ENCODE measurements around the gene VSTM4.

Gene VSTM4

DNA sequence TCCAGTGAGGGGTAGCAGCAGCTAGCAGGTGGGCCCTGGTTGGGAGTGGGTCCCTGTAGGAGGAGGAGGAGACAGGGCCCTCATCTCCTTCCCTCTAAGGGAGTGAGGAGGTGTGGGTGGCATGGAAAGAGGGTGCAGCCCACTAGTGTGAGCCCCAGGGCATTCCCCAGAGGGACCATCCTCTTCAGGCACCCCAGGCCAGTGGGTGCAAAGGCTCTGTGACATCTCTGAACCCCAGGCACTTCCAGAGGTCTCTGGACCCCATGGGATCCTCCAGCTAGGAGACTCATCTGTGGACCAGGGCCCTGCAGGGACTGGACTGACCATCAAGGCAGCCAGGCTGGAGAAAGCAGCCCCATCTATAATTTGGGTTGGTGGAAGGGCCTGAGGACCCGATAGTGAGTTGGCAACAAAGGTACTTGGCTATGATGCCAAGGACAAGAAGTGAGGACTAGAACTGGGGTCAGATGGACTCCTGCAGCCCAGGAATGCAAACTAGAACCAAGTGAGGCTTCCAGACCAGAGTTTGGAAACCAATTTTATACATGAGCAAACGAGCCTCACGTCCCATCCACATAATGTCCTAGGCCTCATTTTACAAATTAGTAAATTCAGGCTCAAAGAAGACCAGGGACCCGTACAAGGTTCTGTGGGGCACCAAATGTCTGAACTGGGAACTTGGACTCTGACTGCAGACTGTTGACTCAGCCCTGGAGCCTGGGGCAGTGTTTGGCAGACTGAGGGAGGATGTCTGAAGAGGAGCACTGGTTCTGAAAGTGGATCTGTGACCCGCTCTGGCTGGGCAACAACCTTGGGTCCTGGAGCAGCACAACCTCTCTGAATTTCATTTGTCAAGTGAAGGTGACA is 1.4 kb upstream of the VSTM4 start:
- DNase-seq (ENCODE audit: low read depth) = peak; percentile 6

DNA sequence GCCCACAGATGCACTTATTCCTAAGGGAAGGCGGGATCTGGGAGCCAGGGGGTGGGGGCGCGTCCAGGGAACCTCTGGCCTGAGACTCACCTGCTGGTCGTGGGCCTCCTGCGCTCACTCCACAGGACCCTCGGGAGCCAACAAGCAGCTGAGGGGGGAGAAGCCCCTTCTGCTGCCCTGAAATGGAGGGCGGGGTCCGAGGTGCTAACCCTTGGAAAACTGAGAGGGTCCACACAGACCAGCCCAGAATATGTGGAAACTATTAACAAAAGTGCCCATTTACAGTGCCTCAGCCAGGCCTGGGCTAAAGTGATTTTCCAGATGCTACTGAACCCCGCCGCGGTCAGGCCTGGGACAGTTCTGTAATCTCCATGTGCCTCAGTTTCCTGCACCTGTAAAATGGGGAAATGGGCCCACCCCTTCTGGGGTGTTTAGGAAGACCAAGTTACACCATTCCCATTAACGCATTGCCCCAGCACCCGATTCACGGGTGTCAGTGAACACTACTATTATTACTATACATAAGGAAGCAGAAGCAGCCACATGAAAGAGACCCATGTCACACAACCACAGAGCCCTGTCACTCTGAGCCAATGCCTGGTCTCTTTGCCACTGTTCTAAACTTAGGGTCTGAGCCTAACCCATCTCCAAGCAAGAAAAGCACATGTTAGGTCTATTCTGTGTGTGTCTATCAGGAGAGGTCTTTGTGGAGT is 630 bp upstream of the VSTM4 start:
- DNase-seq (ENCODE audit: low read depth) = no peak

DNA sequence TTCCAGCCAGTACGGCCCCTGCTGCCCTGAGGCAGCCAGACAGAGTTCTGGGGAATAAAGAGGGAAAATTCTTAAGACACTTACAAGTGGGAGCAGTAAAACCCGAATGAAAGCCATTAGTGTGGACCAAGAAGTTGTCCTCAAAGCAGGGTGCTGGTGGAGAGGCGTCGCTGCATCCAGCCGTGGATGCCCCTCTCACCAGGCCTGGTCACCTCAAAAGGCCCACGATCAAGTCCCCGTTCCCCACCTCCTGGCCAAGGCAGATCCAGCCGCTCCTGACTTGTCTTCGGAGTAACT is 656 bp downstream of the VSTM4 start:
- no peak for DNase-seq (ENCODE audit: low read depth)

DNA sequence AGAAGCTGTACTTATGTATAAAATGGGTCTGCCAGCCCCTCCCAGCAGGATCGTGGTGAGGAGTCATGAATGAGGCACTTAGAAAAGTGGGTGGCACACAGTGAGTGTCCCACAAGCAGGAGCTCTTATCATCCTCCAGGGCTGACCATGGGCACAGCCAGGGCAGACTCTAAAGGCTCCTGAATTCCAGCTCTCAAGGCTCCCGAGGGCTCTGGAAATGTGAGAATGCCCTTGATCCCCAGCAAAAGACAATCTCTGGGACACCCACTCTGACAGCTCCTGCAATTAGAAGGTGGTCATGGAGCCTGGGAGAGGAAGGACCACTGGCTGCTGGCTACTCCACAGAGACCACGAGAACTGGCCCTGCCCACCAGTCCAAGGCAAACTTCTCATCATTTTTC is 1.6 kb downstream of the VSTM4 start:
- peak; percentile 22 for DNase-seq (ENCODE audit: low read depth)

DNA sequence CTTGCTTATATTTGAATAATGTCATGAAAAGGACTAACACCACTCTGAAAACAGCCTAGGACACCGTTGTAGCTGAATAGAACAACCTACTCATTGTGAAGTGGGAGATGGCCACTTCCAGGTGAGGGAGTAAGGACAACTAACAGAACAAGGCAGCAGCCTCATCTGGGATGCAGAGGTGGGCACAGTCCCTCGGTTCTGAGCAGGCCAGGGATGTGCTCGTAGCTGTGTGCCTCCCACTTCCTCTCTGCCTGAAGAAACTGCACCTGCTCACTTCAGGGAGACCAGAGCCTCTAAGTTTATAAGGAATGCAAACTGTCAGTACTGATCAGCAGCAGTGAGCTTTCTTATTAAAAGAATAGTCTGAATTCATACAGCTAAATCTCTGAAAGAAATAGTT is 2.5 kb downstream of the VSTM4 start:
- DNase-seq (ENCODE audit: low read depth) = no peak

DNA sequence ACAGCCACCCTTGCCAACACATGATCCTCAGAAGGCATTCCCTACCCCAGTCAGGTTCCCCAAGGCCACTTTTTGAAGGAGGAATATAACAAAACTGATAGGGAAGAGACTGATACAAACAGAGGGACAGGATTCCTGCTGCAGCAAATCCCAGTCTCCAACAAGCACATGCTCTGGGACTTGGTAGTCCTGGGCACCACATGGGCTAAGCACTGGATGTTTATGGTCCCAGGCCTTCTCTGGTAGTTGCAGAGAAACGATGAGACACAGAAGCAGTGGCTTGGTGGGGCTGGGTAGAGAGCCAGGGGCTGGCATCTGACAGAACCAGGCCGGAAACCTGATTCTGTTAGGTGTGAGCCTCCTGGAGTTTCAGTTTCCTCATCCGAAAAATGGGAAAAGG is 3.2 kb downstream of the VSTM4 start:
- no peak for DNase-seq (ENCODE audit: low read depth)

DNA sequence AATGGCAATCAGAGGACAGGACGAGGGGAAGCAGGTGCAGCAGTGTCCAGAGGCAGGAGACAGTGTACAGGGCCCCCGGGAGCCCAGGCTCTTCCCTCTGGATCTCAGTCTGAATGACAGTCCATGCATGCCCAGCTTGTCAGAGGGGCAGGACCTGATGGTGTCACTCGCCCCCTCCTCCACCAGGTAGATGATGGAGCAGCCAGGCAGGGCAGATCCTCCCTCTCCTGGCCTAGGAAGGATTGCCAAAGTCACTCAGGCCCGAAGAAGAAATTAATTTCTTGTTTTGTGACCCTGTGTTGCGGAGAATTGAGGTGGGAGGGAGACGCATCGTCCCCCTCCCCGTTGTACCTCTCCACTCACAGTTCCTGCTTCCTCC is 4.0 kb downstream of the VSTM4 start:
- no peak for DNase-seq (ENCODE audit: low read depth)

DNA sequence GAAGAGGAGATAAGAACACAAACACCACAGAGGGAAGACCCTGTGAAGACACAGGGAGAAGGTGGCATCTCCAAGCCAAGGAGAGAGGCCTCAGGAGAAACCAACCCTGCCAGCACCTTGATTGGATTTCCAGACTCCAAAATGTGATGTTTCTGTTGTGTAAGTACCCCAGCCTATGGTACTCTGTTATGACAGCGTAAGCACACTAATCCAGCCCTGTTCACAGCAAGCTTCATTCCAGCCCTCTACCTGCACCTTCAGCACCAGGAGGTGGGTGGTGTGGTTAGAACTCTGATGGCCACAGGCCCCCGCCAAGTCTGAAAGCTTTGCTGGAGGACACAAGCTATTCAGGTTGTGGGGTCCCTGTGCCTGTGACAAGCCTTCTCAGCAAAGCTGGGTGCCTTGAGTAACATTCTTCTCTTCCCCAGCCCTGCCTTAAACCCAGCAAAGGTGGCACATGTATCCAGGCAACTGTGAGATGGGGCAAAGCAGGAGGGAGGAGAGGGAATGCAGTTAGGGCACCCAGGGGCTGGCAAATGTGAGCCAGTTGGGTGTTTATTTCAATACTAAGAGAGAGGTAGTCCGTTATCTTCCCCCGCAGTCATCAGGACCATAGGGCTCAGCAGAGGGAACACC is 4.5 kb downstream of the VSTM4 start:
- DNase-seq (ENCODE audit: low read depth) = no peak

DNA sequence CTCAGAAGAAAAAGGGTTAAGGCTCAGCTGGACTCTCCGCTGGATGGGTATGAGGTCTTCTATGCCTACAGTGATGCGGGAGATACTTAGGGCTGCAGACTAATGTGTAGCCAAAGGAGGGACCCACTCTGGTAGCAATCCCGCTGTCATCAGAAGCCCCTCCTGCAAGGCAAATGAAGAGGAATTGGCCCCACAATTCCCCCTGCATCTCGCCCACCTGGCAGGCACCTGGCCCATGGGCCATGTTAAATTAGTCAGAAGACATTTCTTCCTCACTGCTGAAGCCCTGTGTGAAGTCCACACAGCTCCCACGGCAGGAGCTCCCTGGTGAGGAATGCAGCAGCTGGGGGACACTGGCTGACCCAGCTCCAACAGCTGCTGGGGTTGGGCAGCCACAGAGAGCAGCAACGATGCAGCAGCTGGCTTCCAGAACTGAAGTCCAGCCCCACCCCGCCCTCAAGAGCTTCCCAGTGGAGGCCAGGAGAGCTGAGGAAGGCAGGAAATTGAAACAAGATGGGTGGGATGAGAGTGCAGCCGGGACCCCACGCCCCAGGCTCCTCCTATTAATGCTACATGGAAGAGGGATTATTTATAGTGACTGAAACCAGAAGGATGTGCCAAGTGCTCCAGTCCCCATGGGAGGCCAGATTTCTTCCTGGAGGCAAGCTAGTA is 5.5 kb downstream of the VSTM4 start:
- DNase-seq (ENCODE audit: low read depth) = no peak

DNA sequence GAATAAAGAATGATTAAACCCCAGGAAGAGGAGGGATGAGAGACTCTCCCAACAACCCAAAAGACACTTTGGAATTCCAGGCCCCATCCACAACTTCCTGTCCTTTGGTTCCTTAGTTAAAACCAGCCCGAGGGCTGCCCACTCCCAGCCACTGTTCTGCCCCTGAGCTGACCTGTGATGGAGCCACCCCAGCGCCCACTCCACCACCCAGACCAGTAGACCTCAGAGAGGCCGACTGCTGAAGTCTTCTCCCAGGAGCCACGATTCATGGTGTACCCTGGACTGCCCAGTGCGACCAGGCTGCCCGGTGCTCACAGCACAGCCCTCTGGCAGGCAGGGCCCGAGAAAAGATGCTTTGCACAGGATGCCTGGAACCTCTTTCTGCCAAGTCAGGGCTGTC is 6.7 kb downstream of the VSTM4 start:
- DNase-seq (ENCODE audit: low read depth) = no peak

DNA sequence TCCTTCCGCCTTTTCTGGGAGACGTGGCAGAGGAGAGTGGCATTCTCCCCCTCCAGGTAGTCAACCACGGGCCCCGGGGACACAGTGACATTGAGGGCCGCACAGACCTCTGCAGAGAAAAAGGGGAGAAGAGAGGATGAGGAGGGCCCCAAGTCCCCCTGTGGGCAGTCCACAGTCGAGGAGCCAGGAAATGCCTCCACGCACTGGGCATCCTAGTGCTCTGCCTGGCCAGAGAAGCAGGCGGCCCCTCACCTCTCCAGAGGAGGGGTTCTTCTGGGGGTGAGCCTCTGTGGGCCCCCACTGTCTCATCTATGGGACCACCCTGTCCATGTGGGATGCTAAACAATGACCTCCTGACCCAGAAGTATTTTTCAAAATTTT is 7.4 kb downstream of the VSTM4 start:
- DNase-seq (ENCODE audit: low read depth) = no peak

DNA sequence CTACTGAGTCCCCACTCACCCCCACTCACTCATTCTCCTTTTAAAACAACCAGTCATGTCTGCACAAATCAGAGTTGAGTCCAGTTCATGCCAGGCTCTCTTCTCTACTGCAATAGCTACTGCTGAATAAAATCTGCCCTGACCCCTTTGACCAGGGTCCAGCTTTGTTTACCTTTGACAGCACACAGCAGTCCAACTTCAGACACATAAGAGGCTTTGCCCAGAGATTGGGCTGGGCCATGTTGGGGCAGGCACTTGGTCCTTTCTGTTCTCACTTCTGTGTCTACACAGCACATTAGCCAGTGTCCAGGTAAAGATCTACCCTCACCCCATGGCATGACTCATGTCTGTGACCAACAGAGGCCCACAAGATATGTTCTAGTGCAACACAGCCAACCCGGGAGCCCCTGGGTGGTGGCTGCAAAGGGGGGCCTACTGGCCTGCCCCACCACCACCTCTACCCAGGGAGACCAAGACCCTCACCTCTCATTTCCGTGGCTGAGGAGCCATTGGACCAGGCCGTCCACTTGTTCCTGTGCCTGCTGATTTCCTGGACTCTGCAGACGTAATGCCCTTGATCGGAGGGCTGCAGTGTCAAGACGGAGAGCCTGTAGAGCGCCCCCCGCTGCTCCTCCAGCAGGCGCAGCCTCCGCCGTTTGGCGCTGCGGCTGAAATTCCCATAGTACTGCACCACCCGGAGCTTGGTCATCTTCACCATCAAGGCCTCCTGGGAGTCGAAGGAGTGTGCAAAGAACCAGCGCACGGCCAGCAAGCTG is 8.0 kb downstream of the VSTM4 start:
- DNase-seq (ENCODE audit: low read depth) = no peak

DNA sequence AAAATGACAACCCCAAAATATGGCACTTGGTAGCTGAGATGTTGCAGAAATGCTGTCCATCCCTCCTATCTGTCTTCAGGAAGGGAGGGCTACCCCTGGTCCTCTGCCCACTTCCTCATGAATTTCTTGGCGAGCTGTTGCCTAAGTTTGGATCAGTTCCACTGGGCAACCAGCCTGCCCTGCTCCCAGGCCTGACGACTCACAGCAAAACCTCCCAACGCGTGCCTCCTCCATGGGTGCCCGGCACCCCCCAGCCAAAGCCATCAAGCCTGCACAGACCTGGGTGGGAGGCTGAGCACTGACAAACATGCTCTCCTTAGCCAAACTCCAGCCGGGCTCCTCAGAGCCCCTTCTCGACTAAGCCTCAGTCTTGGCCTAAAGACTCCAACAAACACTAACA is 8.9 kb downstream of the VSTM4 start:
- DNase-seq (ENCODE audit: low read depth) = no peak

DNA sequence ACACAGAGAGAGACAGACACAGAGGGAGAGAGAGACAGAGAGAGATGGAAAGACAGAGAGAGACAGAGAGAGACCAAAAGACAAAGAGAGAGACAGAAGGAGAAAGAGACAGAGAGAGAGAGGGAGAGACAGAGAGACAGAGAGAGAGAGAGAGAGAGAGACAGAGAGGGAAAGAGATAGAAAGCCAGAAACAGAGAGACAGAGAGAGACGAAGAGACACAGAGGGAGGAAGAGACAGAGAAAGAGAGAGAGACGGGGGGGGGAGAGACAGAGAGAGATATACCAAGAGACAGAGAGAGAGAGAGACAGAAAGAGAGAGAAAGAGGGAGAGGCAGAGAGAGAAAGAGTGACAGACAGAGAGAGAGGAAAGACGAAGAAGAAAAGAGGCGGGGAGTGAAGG is 10.2 kb downstream of the VSTM4 start:
- DNase-seq (ENCODE audit: low read depth) = no peak

DNA sequence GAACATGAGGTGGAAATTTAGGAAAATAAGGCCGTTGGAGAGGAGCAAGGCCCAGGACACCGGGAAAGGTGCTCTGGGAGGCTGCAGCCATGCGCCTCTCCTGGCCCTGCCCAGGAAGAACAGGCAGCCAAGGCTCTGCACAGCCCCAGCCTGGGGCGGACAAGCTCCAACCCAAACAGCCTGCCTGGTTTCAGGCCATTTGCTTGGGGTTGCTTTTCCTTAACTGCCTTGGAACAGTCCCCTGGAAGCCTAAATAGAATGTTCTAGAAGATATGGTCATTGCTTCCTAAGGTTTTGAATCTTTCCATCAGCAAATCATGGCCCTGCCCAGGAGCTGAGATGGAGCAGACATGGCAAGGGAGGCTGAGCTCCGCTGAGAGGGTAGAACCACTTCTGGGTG is 11.0 kb downstream of the VSTM4 start:
- DNase-seq (ENCODE audit: low read depth) = no peak

DNA sequence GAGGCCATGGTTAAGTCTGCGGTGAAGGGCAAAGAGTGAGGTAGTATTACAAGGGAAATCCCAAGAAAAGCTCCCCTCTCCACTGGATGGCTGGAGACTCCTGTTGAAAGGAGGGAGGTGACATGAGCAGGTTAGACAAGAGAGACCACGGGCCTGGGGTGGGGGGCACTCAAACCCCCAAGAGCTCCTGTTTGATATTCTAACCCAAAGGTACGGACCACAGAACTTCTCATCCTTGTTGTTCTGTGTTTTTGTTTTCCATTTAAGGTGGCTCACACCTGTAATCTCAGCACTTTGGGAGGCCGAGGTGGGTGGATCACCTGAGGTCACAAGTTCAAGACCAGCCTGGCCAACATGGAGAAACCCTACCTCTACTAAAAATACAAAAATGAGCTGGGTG is 11.6 kb downstream of the VSTM4 start:
- DNase-seq (ENCODE audit: low read depth) = no peak

DNA sequence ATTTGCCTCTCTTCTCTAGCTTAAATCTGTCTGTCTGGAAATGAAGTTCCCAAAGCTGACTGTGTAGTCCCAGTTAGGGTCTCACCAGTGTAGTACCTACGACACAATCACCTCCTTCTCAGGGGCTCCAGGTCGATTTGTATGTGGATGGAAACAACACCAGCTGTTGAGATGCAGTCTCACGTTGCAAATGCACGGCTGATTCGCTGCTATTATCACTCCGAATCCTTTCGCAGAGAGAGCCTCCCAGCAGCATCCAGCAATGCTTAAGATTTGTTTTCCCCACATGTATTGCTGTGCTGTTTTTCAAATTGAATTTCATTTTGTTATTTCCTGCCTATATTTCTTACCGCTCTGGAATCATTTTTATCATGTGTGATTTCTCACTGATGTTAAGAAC is 16.3 kb downstream of the VSTM4 start:
- DNase-seq (ENCODE audit: low read depth) = no peak

DNA sequence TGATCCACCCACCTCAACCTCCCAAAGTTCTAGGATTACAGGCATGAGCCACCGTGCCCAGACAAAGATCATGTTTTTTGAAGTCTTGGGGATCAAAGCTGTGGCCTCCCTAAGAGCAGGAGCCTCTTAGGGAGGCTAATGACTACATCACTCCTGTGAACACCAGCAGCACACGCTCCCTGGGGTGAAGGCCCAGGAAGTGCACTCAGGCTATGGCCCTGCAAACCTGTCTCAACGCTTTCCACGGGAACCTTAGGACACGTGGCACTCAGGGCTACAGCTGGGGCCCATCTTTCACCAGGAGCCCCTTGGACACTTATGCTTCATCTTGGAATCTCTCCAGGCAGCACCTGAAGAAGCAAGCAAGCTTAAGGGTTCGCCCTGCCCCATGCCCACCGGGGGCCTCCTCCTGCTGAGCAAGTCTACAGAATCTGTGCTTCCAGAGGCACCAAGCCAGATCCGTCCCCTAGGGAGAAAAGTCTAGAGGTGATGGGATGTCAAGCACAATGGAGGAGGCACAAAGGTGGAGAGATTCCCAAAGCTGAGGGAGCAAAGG is 18.4 kb downstream of the VSTM4 start:
- no peak for DNase-seq (ENCODE audit: low read depth)

DNA sequence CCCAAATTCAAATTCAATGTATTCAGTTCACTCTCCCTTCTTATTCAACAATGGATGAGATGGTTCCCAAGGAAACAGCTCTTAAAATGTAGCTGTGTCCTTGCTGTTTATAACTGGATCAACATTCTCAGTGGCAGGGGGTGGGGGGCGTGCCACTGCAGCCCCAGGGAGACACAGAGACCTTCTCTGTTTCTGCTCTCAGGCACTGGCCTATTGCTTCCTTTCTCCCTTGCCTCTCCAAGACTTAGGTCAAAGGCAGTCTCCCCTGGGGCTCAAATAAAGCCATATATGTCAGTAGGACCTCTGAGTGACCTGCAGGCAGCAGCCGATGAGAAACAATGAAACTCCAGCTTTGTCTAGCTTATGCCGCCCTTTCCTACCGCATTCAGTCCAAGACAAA is 20.7 kb downstream of the VSTM4 start:
- no peak for DNase-seq (ENCODE audit: low read depth)

DNA sequence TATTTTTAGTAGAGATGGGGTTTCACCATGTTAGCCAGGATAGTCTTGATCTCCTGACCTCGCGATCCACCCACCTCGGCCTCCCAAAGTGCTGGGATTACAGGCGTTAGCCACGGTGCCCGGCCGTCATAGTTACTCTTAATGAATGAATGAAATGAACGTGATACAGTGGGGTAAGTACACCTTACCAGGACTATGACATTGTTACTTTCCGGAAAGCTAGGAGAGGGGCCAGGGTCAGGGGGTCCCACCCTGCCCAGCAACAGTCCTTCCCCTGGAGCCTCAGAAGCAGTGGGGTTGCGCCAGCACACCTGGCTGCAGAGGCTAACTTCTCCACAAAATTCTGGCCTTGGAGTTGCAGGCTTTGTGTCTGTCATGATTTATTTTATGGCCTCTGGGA is 21.4 kb downstream of the VSTM4 start:
- DNase-seq (ENCODE audit: low read depth) = no peak

DNA sequence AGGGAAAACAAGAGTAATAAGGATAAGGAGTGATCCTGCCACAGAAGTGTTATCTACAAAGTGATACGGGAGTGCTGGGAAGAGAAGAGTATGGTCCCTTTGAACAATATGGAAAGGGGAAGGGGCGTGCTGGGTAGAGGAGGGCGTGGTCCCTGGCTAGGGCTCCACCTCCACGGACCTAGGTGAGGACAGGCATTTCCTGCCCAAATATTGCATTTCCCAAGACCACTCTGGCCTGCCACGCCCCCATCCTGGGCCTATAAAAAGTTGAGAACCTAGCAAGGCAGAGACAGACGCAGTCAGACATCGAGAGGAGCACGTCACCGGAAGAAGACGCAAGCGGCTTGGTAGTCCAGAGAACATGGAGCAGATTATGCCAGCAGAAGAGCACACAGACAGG is 22.8 kb downstream of the VSTM4 start:
- DNase-seq (ENCODE audit: low read depth) = no peak
